Measurements from ENCODE around the gene GPR139.

GRCh38 chr16:20020083-20020482 lies 53.6 kb downstream of the GPR139 start:
- TF ChIP-seq POLR2A (IDR thresholded peaks at IDR 0.05; ENCODE audit: low read depth, low read length): no peak
- no peak for TF ChIP-seq TAF1 (IDR thresholded peaks at IDR 0.05; ENCODE audit: low read depth, low read length)
- no peak for TF ChIP-seq POLR2AphosphoS5 (IDR thresholded peaks at IDR 0.05; ENCODE audit: low read depth, low read length)
